Measurements from ENCODE around the gene ZNF503.
"Not testable (repeated sequence)": the region's sequence is repeated elsewhere in the genome, so short reads cannot be mapped to it uniquely, and the experiment has no call there.

ZNF503 gene

GRCh38 chr10:75367021-75367487 lies 34.5 kb downstream of the ZNF503 start:
- Histone ChIP-seq H3K27me3 (ENCODE audit: insufficient read depth, low read depth) (no peaks in the 10 kb centered on the region), H4K20me1 (ENCODE audit: insufficient read depth) (no peaks in the 10 kb centered on the region), H2AFZ (ENCODE audit: low read depth) (no peak overlapping the region), H3K4me2 (no peak overlapping the region), H3K27ac (no peak overlapping the region), H3K9ac (no peak overlapping the region), H3K79me2 (ENCODE audit: insufficient read depth, low read depth) (no peaks in the 10 kb centered on the region), H3K36me3 (ENCODE audit: insufficient read depth) (no peaks in the 10 kb centered on the region), H3K4me1 (ENCODE audit: low read depth, poor library complexity, severe bottlenecking) (no peaks in the 10 kb centered on the region), H3K4me3 (IDR thresholded peaks at IDR 0.05; ENCODE audit: insufficient read depth, low read depth, low read length) (no peak overlapping the region)
- TF ChIP-seq CTCF (conservative IDR thresholded peaks at IDR 0.05; ENCODE audit: low read depth, low read length), result no peak

- TF ChIP-seq CTCF (conservative IDR thresholded peaks at IDR 0.05; ENCODE audit: low read depth, low read length), result no peak
- H3K4me1 ChIP-seq (ENCODE audit: low read depth, poor library complexity, severe bottlenecking), result no peaks in the 10 kb centered on the region
- H3K4me2 ChIP-seq, result no peak overlapping the region
- no peaks in the 10 kb centered on the region for H3K79me2 ChIP-seq (ENCODE audit: insufficient read depth, low read depth)
- H4K20me1 ChIP-seq (ENCODE audit: insufficient read depth), result no peaks in the 10 kb centered on the region
- H3K36me3 ChIP-seq (ENCODE audit: insufficient read depth), result no peaks in the 10 kb centered on the region
- no peaks in the 10 kb centered on the region for H3K27me3 ChIP-seq (ENCODE audit: insufficient read depth, low read depth)
- no peak overlapping the region for H3K4me3 ChIP-seq (IDR thresholded peaks at IDR 0.05; ENCODE audit: insufficient read depth, low read depth, low read length)
- no peak overlapping the region for H3K27ac ChIP-seq
- H3K9ac ChIP-seq, result no peak overlapping the region
- no peak overlapping the region for H2AFZ ChIP-seq (ENCODE audit: low read depth)
Observed at GRCh38 chr10:75363431-75363830, 38.1 kb downstream of the ZNF503 start.

GRCh38 chr10:75359876-75360275 lies 41.7 kb downstream of the ZNF503 start:
- not testable (repeated sequence) for H4K20me1 ChIP-seq (ENCODE audit: insufficient read depth); H3K27me3 ChIP-seq (ENCODE audit: insufficient read depth, low read depth); H3K79me2 ChIP-seq (ENCODE audit: insufficient read depth, low read depth); H3K4me3 ChIP-seq (IDR thresholded peaks at IDR 0.05; ENCODE audit: insufficient read depth, low read depth, low read length); H3K9ac ChIP-seq; H3K36me3 ChIP-seq (ENCODE audit: insufficient read depth); H3K4me2 ChIP-seq; H2AFZ ChIP-seq (ENCODE audit: low read depth); H3K4me1 ChIP-seq (ENCODE audit: low read depth, poor library complexity, severe bottlenecking); H3K27ac ChIP-seq

GRCh38 chr10:75358835-75359421 lies 42.6 kb downstream of the ZNF503 start:
- Histone ChIP-seq H3K9ac (no peak overlapping the region), H3K27me3 (ENCODE audit: insufficient read depth, low read depth) (no peaks in the 10 kb centered on the region), H2AFZ (ENCODE audit: low read depth) (no peak overlapping the region), H3K79me2 (ENCODE audit: insufficient read depth, low read depth) (no peaks in the 10 kb centered on the region), H3K27ac (no peak overlapping the region), H3K4me2 (no peak overlapping the region), H3K36me3 (ENCODE audit: insufficient read depth) (no peaks in the 10 kb centered on the region), H3K4me1 (ENCODE audit: low read depth, poor library complexity, severe bottlenecking) (no peaks in the 10 kb centered on the region), H4K20me1 (ENCODE audit: insufficient read depth) (no peaks in the 10 kb centered on the region), H3K4me3 (IDR thresholded peaks at IDR 0.05; ENCODE audit: insufficient read depth, low read depth, low read length) (no peak overlapping the region)
- TF ChIP-seq CTCF (conservative IDR thresholded peaks at IDR 0.05; ENCODE audit: low read depth, low read length), result no peak

- Histone ChIP-seq H4K20me1 (ENCODE audit: insufficient read depth) (no peaks in the 10 kb centered on the region), H3K36me3 (ENCODE audit: insufficient read depth) (no peaks in the 10 kb centered on the region), H3K9ac (no peak overlapping the region), H3K79me2 (ENCODE audit: insufficient read depth, low read depth) (no peaks in the 10 kb centered on the region), H3K4me3 (IDR thresholded peaks at IDR 0.05; ENCODE audit: insufficient read depth, low read depth, low read length) (no peak overlapping the region), H3K4me2 (no peak overlapping the region), H3K27ac (no peak overlapping the region), H3K4me1 (ENCODE audit: low read depth, poor library complexity, severe bottlenecking) (no peaks in the 10 kb centered on the region), H2AFZ (ENCODE audit: low read depth) (no peak overlapping the region), H3K27me3 (ENCODE audit: insufficient read depth, low read depth) (no peaks in the 10 kb centered on the region)
- TF ChIP-seq CTCF (conservative IDR thresholded peaks at IDR 0.05; ENCODE audit: low read depth, low read length), result no peak
Observed at GRCh38 chr10:75358132-75358531, 43.4 kb downstream of the ZNF503 start.
